GM23338 (cell line): ENCODE measurements around the gene GOLGA6C. TPM values are rescaled to one million over a fixed set of nuclear protein-coding genes. Genes with fewer than 3 reads are reported as not detected.

Experiments used
- ATAC-seq: fragments of 200-7000 bp; cut with Tn5 transposase; 3 replicates; pipeline ENCODE4 v1.9.1; 2020
- DNase-seq: peaks from one replicate; pipeline ENCODE4 v3.0.0-alpha.2; 2015; ENCODE audit warnings: low spot score
- H2AFZ ChIP-seq: fragments of 200-600 bp; sonication (generic); 2 replicates; pipeline ENCODE4 v1.8.0; 2016; ENCODE audit warnings: antibody characterized with exemption, mild to moderate bottlenecking, moderate library complexity
- H3F3A ChIP-seq: fragments of 200-600 bp; sonication (generic); replicated peaks from 2 replicates; pipeline ENCODE4 v1.8.0; 2017; ENCODE audit warnings: antibody characterized with exemption, mixed run types, low read depth
- H3K27ac ChIP-seq: fragments of 200-600 bp; sonication (generic); 2 replicates; pipeline ENCODE4 v1.6.1; 2016; ENCODE audit warnings: low read depth
- H3K27me3 ChIP-seq: fragments of 200-600 bp; sonication (generic); 2 replicates; pipeline ENCODE4 v1.8.0; 2016; ENCODE audit warnings: mild to moderate bottlenecking, mixed run types, moderate library complexity; ENCODE audit not compliant: insufficient read depth
- H3K36me3 ChIP-seq: fragments of 200-600 bp; sonication (generic); 2 replicates; pipeline ENCODE4 v1.8.0; 2016; ENCODE audit warnings: mild to moderate bottlenecking; ENCODE audit not compliant: insufficient read depth
- H3K4me1 ChIP-seq: fragments of 200-600 bp; sonication (generic); 2 replicates; pipeline ENCODE4 v1.8.0; 2016; ENCODE audit warnings: mild to moderate bottlenecking, moderate library complexity; ENCODE audit not compliant: insufficient read depth
- H3K4me2 ChIP-seq: fragments of 200-600 bp; sonication (generic); 2 replicates; pipeline ENCODE4 v1.7.1; 2017; ENCODE audit warnings: mixed run types
- H3K4me3 ChIP-seq: fragments of 200-600 bp; sonication (generic); 2 replicates; pipeline ENCODE4 v1.6.1; 2016; ENCODE audit warnings: mixed run types
- H3K79me2 ChIP-seq: fragments of 200-600 bp; sonication (generic); replicated peaks from 2 replicates; pipeline ENCODE4 v1.8.0; 2017; ENCODE audit warnings: mild to moderate bottlenecking; ENCODE audit not compliant: insufficient read depth
- H3K9me2 ChIP-seq: fragments of 200-600 bp; sonication (generic); 2 replicates; pipeline ENCODE4 v1.8.0; 2017; ENCODE audit not compliant: insufficient read depth
- H4K20me1 ChIP-seq: fragments of 200-600 bp; sonication (generic); replicated peaks from 2 replicates; pipeline ENCODE4 v1.8.0; 2017; ENCODE audit warnings: mild to moderate bottlenecking; ENCODE audit not compliant: insufficient read depth
- H3K27ac Mint-ChIP-seq: 2 replicates; pipeline ENCODE4 v1.8.0; 2020; ENCODE audit warnings: inconsistent platforms, mild to moderate bottlenecking, moderate library complexity, mixed read lengths
- H3K27me3 Mint-ChIP-seq: 3 replicates; pipeline ENCODE4 v1.8.0; 2022; ENCODE audit warnings: low read depth, mild to moderate bottlenecking, moderate library complexity, mixed read lengths, inconsistent platforms; ENCODE audit not compliant: insufficient read depth, poor library complexity
- H3K36me3 Mint-ChIP-seq: 3 replicates; pipeline ENCODE4 v1.8.0; 2021; ENCODE audit warnings: low read depth, mild to moderate bottlenecking, inconsistent platforms, moderate library complexity, mixed read lengths
- H3K4me1 Mint-ChIP-seq: 3 replicates; pipeline ENCODE4 v1.8.0; 2020; ENCODE audit warnings: mild to moderate bottlenecking, inconsistent platforms, mixed read lengths
- H3K4me3 Mint-ChIP-seq: 3 replicates; pipeline ENCODE4 v1.8.0; 2021; ENCODE audit warnings: moderate library complexity, mild to moderate bottlenecking, inconsistent platforms, mixed read lengths
- H3K9me3 Mint-ChIP-seq: 3 replicates; pipeline ENCODE4 v1.8.0; 2020; ENCODE audit warnings: moderate library complexity, mild to moderate bottlenecking, inconsistent platforms, mixed read lengths
- CREB1 ChIP-seq: fragments of 250-450 bp; sonication (Bioruptor Pico); IDR thresholded peaks from 2 replicates; pipeline ENCODE4 v1.5.0; 2020; ENCODE audit warnings: low read depth, mild to moderate bottlenecking, moderate library complexity
- CTCF ChIP-seq, 2 experiments: fragments of 200-600 bp in 1 of 2; sonication (generic) in 1 of 2; conservative IDR thresholded peaks; 2 replicates each; pipeline versions ENCODE4 v1.5.1 to v1.6.1; 2016 to 2017; ENCODE audit warnings: antibody characterized with exemption in 2 of 2, low read depth in 2 of 2, mild to moderate bottlenecking in 2 of 2, moderate library complexity in 1 of 2
- ETS1 ChIP-seq: IDR thresholded peaks from 2 replicates; pipeline ENCODE4 v1.6.1; 2016; ENCODE audit warnings: antibody characterized with exemption
- EZH2 ChIP-seq: fragments of 200-600 bp; sonication (generic); IDR thresholded peaks from one replicate; pipeline ENCODE4 v1.8.0; 2017; ENCODE audit warnings: antibody characterized with exemption, mild to moderate bottlenecking, low read depth; ENCODE audit not compliant: unreplicated experiment
- EZH2phosphoT487 ChIP-seq: fragments of 200-600 bp; sonication (generic); IDR thresholded peaks from one replicate; pipeline ENCODE4 v1.8.1; 2018; ENCODE audit warnings: antibody characterized with exemption; ENCODE audit not compliant: unreplicated experiment
- JUNB ChIP-seq: IDR thresholded peaks from one replicate; pipeline ENCODE4 v1.6.1; 2016; ENCODE audit warnings: antibody characterized with exemption; ENCODE audit not compliant: unreplicated experiment
- NANOG ChIP-seq: IDR thresholded peaks from 2 replicates; pipeline ENCODE4 v1.6.1; 2016; ENCODE audit warnings: antibody characterized with exemption, borderline replicate concordance
- POLR2AphosphoS5 ChIP-seq: IDR thresholded peaks from 2 replicates; pipeline ENCODE4 v1.6.1; 2016; ENCODE audit warnings: antibody characterized with exemption, low read depth
- REST ChIP-seq: IDR thresholded peaks from one replicate; pipeline ENCODE4 v1.6.1; 2018; ENCODE audit warnings: antibody characterized with exemption; ENCODE audit not compliant: unreplicated experiment
- STAT1 ChIP-seq: IDR thresholded peaks from one replicate; pipeline ENCODE4 v1.6.1; 2016; ENCODE audit warnings: antibody characterized with exemption; ENCODE audit not compliant: unreplicated experiment
- ZNF114 ChIP-seq: fragments of 250-450 bp; sonication (Bioruptor Pico); IDR thresholded peaks from 2 replicates; pipeline ENCODE4 v1.5.0; 2020; ENCODE audit warnings: mild to moderate bottlenecking, moderate library complexity
- ZNF331 ChIP-seq: fragments of 250-450 bp; sonication (Bioruptor Pico); IDR thresholded peaks from 2 replicates; pipeline ENCODE4 v1.5.0; 2020; ENCODE audit warnings: low read depth, mild to moderate bottlenecking, moderate library complexity
- ZNF462 ChIP-seq: fragments of 250-450 bp; sonication (Bioruptor Pico); IDR thresholded peaks from 2 replicates; pipeline ENCODE4 v1.5.0; 2020; ENCODE audit warnings: mild to moderate bottlenecking, moderate library complexity
- polyA plus RNA-seq: library from polyadenylated mRNA; unstranded; fragments of >200 nt; fragmentation: Nextera tagmentation; extraction: Ambion mirVana; gene quantifications from 2 replicates; pipeline ENCODE4 v1.2.1, GENCODE V29; 2016
- total RNA-seq: library from RNA; depleted of rRNA; stranded (reverse); fragments of >200 nt; shearing (Covaris generic); gene quantifications from 2 replicates; pipeline ENCODE4 v1.2.3, GENCODE V29; 2014

GOLGA6C gene
- total and polyA plus RNA-seq, 2 experiments from 2014 or later, result 0.34 to 1.3 TPM

- H2AFZ ChIP-seq, result no peak overlapping the region
- H4K20me1 ChIP-seq, result no peaks in the 10 kb centered on the region
- no peak overlapping the region for H3K4me3 ChIP-seq
- H3K9me3 Mint-ChIP-seq, result no peaks in the 10 kb centered on the region; the same call in 2 of the 3 replicates
- H3K27me3 Mint-ChIP-seq, result peaks cover 18% of the 10 kb centered on the region
- no peak overlapping the region for H3K27ac Mint-ChIP-seq
- DNase-seq, result no peak
- no peaks in the 10 kb centered on the region for H3K79me2 ChIP-seq
- no peaks in the 10 kb centered on the region for H3K9me2 ChIP-seq
- no peak for ATAC-seq
- no peaks in the 10 kb centered on the region for H3K36me3 ChIP-seq
- H3K4me1 Mint-ChIP-seq, result peaks cover 15% of the 10 kb centered on the region
- H3K4me2 ChIP-seq, result no peak overlapping the region
- H3F3A ChIP-seq, result no peaks in the 10 kb centered on the region
- no peak overlapping the region; the same call in 2 of the 3 replicates for H3K4me3 Mint-ChIP-seq
- no peak overlapping the region for H3K27ac ChIP-seq
- no peaks in the 10 kb centered on the region for H3K27me3 ChIP-seq
- TF ChIP-seq ETS1 (no peak), REST (no peak), ZNF331 (CRISPR knock-in tag) (no peak), ZNF462 (CRISPR knock-in tag) (no peak), ZNF114 (no peak), EZH2phosphoT487 (no peak), CREB1 (CRISPR knock-in tag) (no peak), CTCF (conservative IDR thresholded peaks at IDR 0.05; ENCODE audit: low read depth in 2 of 2) (no peak), EZH2 (no peak), POLR2AphosphoS5 (no peak), JUNB (no peak), STAT1 (no peak), NANOG (no peak)
- H3K36me3 Mint-ChIP-seq, result peaks cover 2% of the 10 kb centered on the region; the same call in 1 of the 3 replicates
- no peaks in the 10 kb centered on the region for H3K4me1 ChIP-seq
Observed at GRCh38 chr15:75231836-75232235, 26.3 kb upstream of the GOLGA6C start.
